ENCODE measurements around the gene MT1G.

The MT1G gene

GRCh38 chr16:56684926-56685590 is 17.2 kb upstream of the MT1G start:
- no peak for DNase-seq (ENCODE audit: low read depth)
- H3K4me3 ChIP-seq (ENCODE audit: low read length), result no peak overlapping the region
- TF ChIP-seq, protein P1, sequence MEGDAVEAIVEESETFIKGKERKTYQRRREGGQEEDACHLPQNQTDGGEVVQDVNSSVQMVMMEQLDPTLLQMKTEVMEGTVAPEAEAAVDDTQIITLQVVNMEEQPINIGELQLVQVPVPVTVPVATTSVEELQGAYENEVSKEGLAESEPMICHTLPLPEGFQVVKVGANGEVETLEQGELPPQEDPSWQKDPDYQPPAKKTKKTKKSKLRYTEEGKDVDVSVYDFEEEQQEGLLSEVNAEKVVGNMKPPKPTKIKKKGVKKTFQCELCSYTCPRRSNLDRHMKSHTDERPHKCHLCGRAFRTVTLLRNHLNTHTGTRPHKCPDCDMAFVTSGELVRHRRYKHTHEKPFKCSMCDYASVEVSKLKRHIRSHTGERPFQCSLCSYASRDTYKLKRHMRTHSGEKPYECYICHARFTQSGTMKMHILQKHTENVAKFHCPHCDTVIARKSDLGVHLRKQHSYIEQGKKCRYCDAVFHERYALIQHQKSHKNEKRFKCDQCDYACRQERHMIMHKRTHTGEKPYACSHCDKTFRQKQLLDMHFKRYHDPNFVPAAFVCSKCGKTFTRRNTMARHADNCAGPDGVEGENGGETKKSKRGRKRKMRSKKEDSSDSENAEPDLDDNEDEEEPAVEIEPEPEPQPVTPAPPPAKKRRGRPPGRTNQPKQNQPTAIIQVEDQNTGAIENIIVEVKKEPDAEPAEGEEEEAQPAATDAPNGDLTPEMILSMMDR (conservative IDR thresholded peaks at IDR 0.05; ENCODE audit: low read depth, low read length), result no peak

- TF ChIP-seq, protein P1 (conservative IDR thresholded peaks at IDR 0.05; ENCODE audit: low read depth, low read length), result no peak
- DNase-seq (ENCODE audit: low read depth), result no peak
- H3K4me3 ChIP-seq (ENCODE audit: low read length), result no peak overlapping the region
These were observed 16.5 kb upstream of the MT1G start for GRCh38 chr16:56684256-56684925.

DNA sequence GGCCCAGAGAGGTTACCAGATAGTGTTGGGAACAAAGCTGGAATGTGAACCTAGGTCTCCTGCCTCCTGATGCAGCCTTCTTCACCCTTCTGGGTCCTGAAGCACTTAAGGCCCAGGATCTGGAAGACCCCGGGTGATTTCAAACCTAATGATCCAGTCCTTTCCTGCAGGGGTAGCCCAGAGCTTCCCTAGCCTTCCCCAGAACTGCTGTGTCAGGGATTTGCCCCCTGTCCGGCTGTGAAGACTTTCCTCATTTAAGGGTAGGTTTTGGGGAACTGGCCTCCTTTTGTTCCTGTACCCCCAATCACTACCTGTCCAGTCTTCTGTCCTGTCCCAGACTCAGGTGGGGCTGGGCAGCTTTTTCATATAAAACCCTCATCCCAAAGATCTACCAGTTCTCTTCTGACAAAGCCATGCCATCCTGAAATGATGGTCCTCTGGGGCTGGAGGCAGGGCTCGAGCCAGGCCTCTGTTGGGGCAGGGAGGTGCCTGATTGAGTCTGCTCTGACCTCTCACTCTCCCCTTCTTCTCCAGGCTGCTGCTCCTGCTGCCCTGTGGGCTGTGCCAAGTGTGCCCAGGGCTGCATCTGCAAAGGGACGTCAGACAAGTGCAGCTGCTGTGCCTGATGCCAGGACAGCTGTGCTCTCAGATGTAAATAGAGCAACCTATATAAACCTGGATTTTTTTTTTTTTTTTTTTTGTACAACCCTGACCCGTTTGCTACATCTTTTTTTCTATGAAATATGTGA is 15.7 kb upstream of the MT1G start:
- no peak overlapping the region for H3K4me3 ChIP-seq (ENCODE audit: low read length)
- DNase-seq (ENCODE audit: low read depth), result no peak
- TF ChIP-seq, protein P1 (conservative IDR thresholded peaks at IDR 0.05; ENCODE audit: low read depth, low read length), result no peak

- H3K4me3 ChIP-seq (ENCODE audit: low read length), result peak overlapping the region; percentile 70
- DNase-seq (ENCODE audit: low read depth), result no peak
- TF ChIP-seq, protein P1 (conservative IDR thresholded peaks at IDR 0.05; ENCODE audit: low read depth, low read length), result no peak
These were observed 15.0 kb upstream of the MT1G start for GRCh38 chr16:56682703-56683397.

DNA sequence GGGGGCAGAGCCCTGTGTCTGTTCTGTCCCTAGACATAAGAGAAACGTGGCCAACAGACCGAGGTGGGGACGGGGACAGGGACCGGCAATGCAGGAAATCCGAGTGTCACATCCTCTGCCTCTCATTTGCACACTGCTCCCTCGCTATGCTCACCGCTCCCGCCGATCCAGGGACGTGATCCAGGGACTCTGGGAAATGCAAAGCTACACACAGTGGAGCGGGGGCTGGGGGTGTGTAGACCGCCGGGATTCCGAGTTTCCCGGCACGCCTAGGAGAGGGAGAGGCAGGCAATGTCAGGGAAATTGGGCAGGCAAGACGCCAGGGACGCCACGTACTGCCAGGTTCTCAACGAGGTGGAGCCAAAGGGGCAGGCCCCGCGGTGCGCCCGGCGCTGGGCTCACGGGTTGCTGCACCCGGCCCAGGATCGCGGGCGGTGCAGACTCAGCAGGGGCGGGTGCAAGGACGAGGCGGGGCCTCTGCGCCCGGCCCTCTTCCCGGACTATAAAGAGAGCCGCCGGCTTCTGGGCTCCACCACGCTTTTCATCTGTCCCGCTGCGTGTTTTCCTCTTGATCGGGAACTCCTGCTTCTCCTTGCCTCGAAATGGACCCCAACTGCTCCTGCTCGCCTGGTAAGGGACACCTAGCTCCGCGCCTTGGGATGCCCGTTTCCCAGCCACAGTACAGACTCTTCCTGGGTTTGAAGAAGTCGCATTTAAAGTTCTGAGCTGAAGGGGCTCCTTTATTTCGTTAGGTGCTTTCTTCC is 14.3 kb upstream of the MT1G start, which contains the start of gene MT1X:
Gene MT1X (plus strand): TSS at position 532 of the 764 bp plus-strand sequence. CDS start 71 bp downstream, at position 603.
- TF ChIP-seq, protein P1 (conservative IDR thresholded peaks at IDR 0.05; ENCODE audit: low read depth, low read length), result no peak
- DNase-seq (ENCODE audit: low read depth), result no peak
- H3K4me3 ChIP-seq (ENCODE audit: low read length), result peak within 1 kb of the TSS; percentile 70

DNA sequence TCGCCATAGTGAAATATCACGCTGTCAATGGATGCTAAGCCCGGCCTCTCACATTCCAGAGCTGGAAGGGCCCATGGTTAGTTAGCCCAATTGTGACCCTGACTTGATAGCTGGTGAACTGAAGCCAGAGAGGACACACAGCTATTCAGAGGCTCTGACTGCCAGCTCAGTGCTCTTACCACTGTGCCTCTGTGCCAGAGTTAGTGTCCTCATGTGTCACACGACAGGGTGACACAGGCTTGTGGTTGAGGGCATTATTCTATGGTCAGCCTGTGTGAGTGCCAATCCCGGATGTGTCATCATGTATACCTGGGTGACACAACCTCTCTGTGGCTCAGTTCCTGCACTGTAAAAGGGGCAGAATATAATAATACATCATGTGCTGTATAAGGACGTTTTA is 12.0 kb upstream of the MT1G start:
- DNase-seq (ENCODE audit: low read depth), result no peak

More for the DNA sequence above, 12.0 kb upstream of the MT1G start:
- TF ChIP-seq, protein P1 (conservative IDR thresholded peaks at IDR 0.05; ENCODE audit: low read depth, low read length), result no peak
- no peak overlapping the region for H3K4me3 ChIP-seq (ENCODE audit: low read length)

Data from retinal pigment epithelial cell (primary cell).